ENCODE measurements around the gene TTLL11.

GRCh38 chr9:122119166-122119521 is 26.0 kb upstream of the TTLL11 start:
- TF ChIP-seq CTCF (IDR thresholded peaks at IDR 0.05 in 4 of 5, conservative IDR thresholded peaks at IDR 0.05 in 1 of 5) (no peak), POLR2A (IDR thresholded peaks at IDR 0.05) (no peak)
